ENCODE results near the gene ATXN8OS.

ATXN8OS gene

DNA sequence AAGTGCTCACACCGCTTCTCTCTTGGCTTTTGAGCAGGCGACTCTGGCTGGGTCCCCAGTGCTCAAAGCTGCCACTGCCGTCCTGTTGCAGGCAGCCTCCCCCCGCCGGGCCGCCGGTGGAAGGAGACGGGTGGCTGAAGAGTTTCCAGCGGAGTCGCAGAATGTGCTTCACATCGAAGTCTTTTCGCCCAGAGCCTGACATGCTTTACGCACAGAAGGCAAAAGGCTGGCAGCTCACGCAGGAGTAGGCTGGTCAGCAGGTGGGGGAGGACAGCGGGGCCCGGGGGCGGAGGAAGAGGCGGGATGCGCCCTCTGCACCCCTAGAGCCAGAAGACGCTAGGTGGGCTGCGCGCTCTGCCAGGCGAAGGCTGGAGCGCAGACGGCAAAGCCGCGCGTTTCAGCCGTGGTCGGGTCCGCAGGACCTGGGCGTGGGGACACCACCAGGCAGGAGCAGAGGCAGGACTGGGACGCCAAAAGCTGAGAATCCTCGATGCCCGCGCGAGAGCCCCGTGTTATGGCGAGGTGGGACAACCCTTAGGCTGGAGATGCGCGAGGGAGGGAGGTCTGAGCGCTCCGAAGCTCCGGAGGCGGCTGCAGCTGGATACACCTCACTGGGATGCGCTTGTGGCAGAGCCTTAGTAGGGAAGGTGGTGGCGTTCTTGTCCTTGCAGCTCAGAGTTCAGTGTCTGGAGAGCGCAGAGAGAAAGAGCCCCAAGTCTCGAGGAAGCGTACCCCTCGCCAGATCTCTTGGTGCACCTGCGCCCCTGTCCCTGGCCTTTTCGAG lies at the start of gene ATXN8OS:
Gene ATXN8OS, plus strand, starts transcription at position 329 of the 784 bp plus-strand sequence.
- Histone ChIP-seq H3K27ac (ENCODE audit: low read length) (no peak within 1 kb of the TSS), H3K4me3 (ENCODE audit: low read length in 2 of 2) (no peak within 1 kb of the TSS), H3K27me3 (ENCODE audit: control insufficient read depth in 1 of 2, insufficient read depth in 2 of 2, low read length in 2 of 2) (peaks cover 3 to 6% of the 10 kb centered on the region in 2 donors), H3K9me3 (ENCODE audit: control insufficient read depth in 2 of 2, low read length in 2 of 2) (no peaks in the 10 kb centered on the region), H3K9ac (ENCODE audit: low read length in 2 of 2) (no peak within 1 kb of the TSS), H3K36me3 (ENCODE audit: control insufficient read depth in 2 of 2, insufficient read depth in 2 of 2, low read length in 2 of 2) (no peaks in the 10 kb centered on the region), H3K4me1 (ENCODE audit: control insufficient read depth, insufficient read depth, low read length) (no peaks in the 10 kb centered on the region)

DNA sequence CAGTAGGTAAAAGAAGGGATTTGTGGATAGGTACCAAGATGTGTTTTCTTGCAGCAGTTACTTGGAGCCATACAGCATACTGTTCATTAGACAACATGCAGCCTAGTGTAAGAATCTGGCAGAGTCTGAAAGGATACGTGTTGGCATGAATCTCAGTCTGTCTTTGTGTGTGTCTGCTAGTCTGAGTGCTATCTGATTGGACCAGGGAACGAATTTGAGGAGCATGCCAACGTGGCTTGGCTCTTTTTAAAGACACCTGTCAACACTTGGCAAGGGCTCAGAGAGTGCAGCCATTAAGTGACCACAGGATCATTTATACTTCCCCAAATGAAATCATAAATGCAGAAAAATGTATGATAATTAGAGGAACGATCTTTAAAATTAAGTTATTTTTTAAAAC lies 27.6 kb upstream of the ATXN8OS start:
- Histone ChIP-seq H3K36me3 (ENCODE audit: control insufficient read depth in 2 of 2, insufficient read depth in 2 of 2, low read length in 2 of 2) (no peaks in the 10 kb centered on the region), H3K4me3 (ENCODE audit: low read length in 2 of 2) (no peak overlapping the region), H3K27me3 (ENCODE audit: control insufficient read depth in 1 of 2, insufficient read depth in 2 of 2, low read length in 2 of 2) (no peaks in the 10 kb centered on the region), H3K27ac (ENCODE audit: low read length) (no peak overlapping the region), H3K9me3 (ENCODE audit: control insufficient read depth in 2 of 2, low read length in 2 of 2) (peaks cover 0 to 2% of the 10 kb centered on the region in 2 donors), H3K9ac (ENCODE audit: low read length in 2 of 2) (no peak overlapping the region), H3K4me1 (ENCODE audit: control insufficient read depth, insufficient read depth, low read length) (no peaks in the 10 kb centered on the region)

DNA sequence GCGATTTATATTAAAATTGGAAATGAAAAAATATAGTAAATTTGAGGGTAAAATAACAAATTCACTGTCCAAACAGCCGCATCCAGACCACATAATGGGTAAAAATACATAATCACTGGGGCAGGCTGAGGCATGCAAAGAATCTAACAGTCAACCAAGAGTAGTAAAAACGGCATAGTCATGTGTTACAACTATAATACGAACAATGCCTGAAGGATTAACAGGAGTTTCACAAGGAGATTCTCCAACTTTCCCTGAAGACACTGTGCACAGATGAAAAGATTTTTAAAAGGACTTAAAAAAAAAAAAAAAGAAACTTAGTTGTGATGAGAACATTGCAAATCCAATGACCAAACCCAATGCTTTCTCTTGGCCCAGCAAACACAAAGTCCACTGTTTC lies 20.4 kb upstream of the ATXN8OS start:
- H3K9me3 ChIP-seq (ENCODE audit: control insufficient read depth in 2 of 2, low read length in 2 of 2) = no peaks in the 10 kb centered on the region
- no peak overlapping the region for H3K9ac ChIP-seq (ENCODE audit: low read length in 2 of 2)
- H3K4me1 ChIP-seq (ENCODE audit: control insufficient read depth, insufficient read depth, low read length) = no peaks in the 10 kb centered on the region

DNA sequence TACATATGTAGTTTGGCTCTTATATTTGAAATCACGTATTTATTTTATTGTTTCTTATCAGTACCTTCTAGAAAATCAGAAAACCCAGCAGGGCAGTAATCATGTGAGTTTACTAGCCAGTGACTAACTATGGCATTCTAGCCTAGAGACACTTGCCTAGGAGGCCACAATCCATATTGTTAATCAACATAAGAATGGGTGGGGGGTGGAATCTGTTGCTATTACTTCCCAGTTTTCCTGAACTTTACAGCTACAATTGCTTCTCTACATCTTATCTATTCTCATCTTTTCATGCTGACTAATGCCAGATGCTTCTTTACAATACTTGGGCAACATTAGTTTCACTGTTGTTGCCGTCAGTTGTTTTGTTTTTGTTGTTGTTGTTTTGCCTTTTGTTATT lies 18.7 kb upstream of the ATXN8OS start:
- no peak overlapping the region for H3K27ac ChIP-seq (ENCODE audit: low read length)
- no peaks in the 10 kb centered on the region for H3K9me3 ChIP-seq (ENCODE audit: control insufficient read depth in 2 of 2, low read length in 2 of 2)
- no peaks in the 10 kb centered on the region for H3K27me3 ChIP-seq (ENCODE audit: control insufficient read depth in 1 of 2, insufficient read depth in 2 of 2, low read length in 2 of 2)
- no peak overlapping the region for H3K9ac ChIP-seq (ENCODE audit: low read length in 2 of 2)
- no peaks in the 10 kb centered on the region for H3K4me1 ChIP-seq (ENCODE audit: control insufficient read depth, insufficient read depth, low read length)
- no peak overlapping the region for H3K4me3 ChIP-seq (ENCODE audit: low read length in 2 of 2)
- H3K36me3 ChIP-seq (ENCODE audit: control insufficient read depth in 2 of 2, insufficient read depth in 2 of 2, low read length in 2 of 2) = no peaks in the 10 kb centered on the region

More for the DNA sequence above, 20.4 kb upstream of the ATXN8OS start:
- Histone ChIP-seq H3K36me3 (ENCODE audit: control insufficient read depth in 2 of 2, insufficient read depth in 2 of 2, low read length in 2 of 2) (no peaks in the 10 kb centered on the region), H3K27ac (ENCODE audit: low read length) (no peak overlapping the region), H3K27me3 (ENCODE audit: control insufficient read depth in 1 of 2, insufficient read depth in 2 of 2, low read length in 2 of 2) (no peaks in the 10 kb centered on the region), H3K4me3 (ENCODE audit: low read length in 2 of 2) (no peak overlapping the region)

DNA sequence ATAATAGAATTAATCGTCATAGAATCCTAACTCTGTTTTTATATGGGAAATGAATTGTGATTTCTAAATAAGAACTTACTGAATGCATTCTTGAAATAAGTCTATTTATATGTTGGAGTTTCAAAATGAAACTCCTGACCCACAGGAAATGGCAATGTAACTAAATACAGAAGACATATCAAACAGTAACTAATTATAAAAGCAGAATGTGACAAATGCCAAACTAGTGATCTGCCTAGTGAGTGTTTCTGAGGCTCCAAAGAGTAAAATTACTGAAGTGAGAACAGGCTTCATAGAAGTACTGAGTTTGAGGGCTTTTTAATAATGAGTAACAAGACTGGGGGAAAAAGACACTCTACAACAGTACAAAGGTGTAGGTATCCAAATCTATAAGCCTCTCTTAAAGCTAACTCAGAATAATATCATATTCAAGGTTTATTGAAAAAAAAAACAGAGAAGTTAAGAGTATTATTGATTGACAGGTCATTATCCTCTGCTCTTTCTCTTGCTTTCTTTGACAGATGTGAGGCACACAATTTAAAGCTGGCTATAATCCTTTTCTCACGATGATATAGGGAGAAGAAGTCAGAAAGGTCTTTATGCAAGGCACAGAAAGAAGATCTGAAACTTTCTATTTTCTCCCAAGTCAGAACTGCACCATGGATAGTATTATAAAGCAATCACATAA lies 17.4 kb upstream of the ATXN8OS start:
- no peaks in the 10 kb centered on the region for H3K4me1 ChIP-seq (ENCODE audit: control insufficient read depth, insufficient read depth, low read length)
- H3K27ac ChIP-seq (ENCODE audit: low read length) = no peak overlapping the region
- no peak overlapping the region for H3K9ac ChIP-seq (ENCODE audit: low read length in 2 of 2)
- no peak overlapping the region for H3K4me3 ChIP-seq (ENCODE audit: low read length in 2 of 2)
- H3K9me3 ChIP-seq (ENCODE audit: control insufficient read depth in 2 of 2, low read length in 2 of 2) = no peaks in the 10 kb centered on the region
- H3K36me3 ChIP-seq (ENCODE audit: control insufficient read depth in 2 of 2, insufficient read depth in 2 of 2, low read length in 2 of 2) = no peaks in the 10 kb centered on the region
- H3K27me3 ChIP-seq (ENCODE audit: control insufficient read depth in 1 of 2, insufficient read depth in 2 of 2, low read length in 2 of 2) = no peaks in the 10 kb centered on the region

DNA sequence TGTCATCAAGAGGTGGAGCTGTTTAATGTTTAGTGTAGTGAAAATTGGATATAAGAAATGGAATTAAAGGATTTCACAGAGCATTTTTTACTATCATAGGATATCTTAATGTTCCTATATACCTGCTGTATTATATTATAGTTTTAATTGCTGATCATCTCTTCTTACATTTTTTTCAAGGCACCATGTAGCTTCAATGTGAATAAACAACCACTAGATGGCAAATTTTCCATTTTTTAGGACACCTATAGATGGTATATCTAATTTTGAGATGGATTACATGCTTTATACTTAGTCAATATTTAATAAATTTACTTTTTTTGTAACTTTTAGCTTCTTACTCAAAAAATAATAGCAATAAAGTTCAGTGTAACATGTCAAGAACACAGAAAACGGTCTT lies 9.0 kb upstream of the ATXN8OS start:
- H3K4me3 ChIP-seq (ENCODE audit: low read length in 2 of 2) = no peak overlapping the region
- H3K27me3 ChIP-seq (ENCODE audit: control insufficient read depth in 1 of 2, insufficient read depth in 2 of 2, low read length in 2 of 2) = no peaks in the 10 kb centered on the region
- H3K36me3 ChIP-seq (ENCODE audit: control insufficient read depth in 2 of 2, insufficient read depth in 2 of 2, low read length in 2 of 2) = no peaks in the 10 kb centered on the region

DNA sequence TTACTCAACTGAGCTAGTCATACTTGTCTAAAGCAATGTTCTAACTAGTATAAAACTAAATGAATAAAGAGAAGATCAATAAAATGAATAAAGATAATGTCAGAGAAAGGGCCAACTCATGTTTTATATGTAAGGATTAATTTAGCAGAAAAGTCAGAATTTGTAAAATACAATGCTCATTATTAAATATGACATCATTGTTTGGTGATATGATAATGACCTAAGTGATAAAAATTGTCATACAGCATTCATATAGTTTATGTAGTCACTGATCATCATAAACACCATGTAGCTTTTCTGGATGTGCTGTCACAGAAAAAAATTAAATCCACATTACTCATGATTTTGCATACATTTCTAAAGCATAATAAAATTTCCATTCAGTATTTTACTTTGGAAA lies 3.1 kb upstream of the ATXN8OS start:
- Histone ChIP-seq H3K27ac (ENCODE audit: low read length) (no peak overlapping the region), H3K36me3 (ENCODE audit: control insufficient read depth in 2 of 2, insufficient read depth in 2 of 2, low read length in 2 of 2) (no peaks in the 10 kb centered on the region), H3K9ac (ENCODE audit: low read length in 2 of 2) (no peak overlapping the region), H3K4me1 (ENCODE audit: control insufficient read depth, insufficient read depth, low read length) (no peaks in the 10 kb centered on the region), H3K27me3 (ENCODE audit: control insufficient read depth in 1 of 2, insufficient read depth in 2 of 2, low read length in 2 of 2) (peaks cover 3 to 6% of the 10 kb centered on the region in 2 donors), H3K9me3 (ENCODE audit: control insufficient read depth in 2 of 2, low read length in 2 of 2) (no peaks in the 10 kb centered on the region), H3K4me3 (ENCODE audit: low read length in 2 of 2) (no peak overlapping the region)

More for the DNA sequence above, 9.0 kb upstream of the ATXN8OS start:
- Histone ChIP-seq H3K4me1 (ENCODE audit: control insufficient read depth, insufficient read depth, low read length) (no peaks in the 10 kb centered on the region), H3K9ac (ENCODE audit: low read length in 2 of 2) (no peak overlapping the region), H3K9me3 (ENCODE audit: control insufficient read depth in 2 of 2, low read length in 2 of 2) (no peaks in the 10 kb centered on the region), H3K27ac (ENCODE audit: low read length) (no peak overlapping the region)

DNA sequence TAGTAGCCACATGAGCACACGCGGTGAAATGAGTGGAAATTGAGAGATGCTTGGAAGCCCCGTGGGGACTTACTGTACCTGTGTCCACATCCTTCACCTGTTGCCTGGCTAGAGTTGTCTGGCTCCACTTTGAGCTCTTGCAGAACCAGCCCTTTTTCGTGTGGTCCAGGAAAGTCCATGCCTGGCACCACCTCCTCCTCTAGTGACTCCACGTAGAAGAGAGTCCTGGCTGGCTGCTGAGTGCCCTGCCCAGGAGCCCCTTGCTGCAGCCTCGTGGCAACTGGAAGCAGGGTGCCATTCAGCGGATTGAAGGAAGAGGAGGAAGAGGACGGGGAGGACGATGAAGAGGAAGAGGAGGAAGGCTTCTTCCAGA lies 515 bp upstream of the ATXN8OS start:
- Histone ChIP-seq H3K4me1 (ENCODE audit: control insufficient read depth, insufficient read depth, low read length) (no peaks in the 10 kb centered on the region), H3K9ac (ENCODE audit: low read length in 2 of 2) (no peak overlapping the region), H3K4me3 (ENCODE audit: low read length in 2 of 2) (no peak overlapping the region), H3K27me3 (ENCODE audit: control insufficient read depth in 1 of 2, insufficient read depth in 2 of 2, low read length in 2 of 2) (peaks cover 3 to 6% of the 10 kb centered on the region in 2 donors), H3K9me3 (ENCODE audit: control insufficient read depth in 2 of 2, low read length in 2 of 2) (no peaks in the 10 kb centered on the region), H3K36me3 (ENCODE audit: control insufficient read depth in 2 of 2, insufficient read depth in 2 of 2, low read length in 2 of 2) (no peaks in the 10 kb centered on the region), H3K27ac (ENCODE audit: low read length) (no peak overlapping the region)

DNA sequence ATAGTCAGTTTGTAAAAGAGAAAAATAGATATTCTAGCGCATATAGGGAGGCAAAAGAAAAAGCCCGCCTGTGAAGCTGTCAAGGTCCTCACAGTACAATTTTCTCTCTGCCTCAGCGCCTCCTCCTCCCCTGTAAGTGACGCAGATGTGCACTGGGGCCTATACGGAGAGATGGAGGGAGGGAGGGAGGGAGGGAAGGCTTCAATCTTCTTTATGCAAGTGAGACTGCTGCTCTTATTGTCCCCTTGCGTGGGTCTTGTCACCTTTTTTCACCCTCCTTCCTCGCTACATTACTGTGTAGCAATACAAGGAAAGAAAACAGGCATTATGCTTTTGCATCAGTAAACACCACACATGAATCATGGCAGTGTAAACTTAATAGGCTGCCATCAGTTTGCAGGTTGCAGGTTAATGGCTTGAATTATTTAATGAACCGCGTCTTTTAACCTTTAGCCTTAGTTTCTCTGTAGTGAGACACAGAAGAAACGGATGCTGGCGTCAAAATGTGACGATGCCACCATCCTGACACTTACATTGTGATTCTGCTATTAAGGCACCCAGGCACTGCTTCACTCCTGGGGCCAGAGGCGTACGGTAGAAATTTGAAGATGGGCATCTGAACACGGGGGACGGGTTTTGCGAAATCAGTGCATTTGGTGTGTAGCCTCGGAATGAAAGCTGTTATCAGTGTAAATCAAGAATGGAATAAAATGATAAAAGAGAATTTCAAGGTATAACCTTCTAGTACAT lies 905 bp downstream of the ATXN8OS start, which contains the start of gene KLHL1:
Gene KLHL1, minus strand, starts transcription at position 97 of the 750 bp plus-strand sequence. CDS start 753 bp downstream, outside the sequence.
- Histone ChIP-seq H3K36me3 (ENCODE audit: control insufficient read depth in 2 of 2, insufficient read depth in 2 of 2, low read length in 2 of 2) (no peaks in the 10 kb centered on the region), H3K4me3 (ENCODE audit: low read length in 2 of 2) (no peak within 1 kb of the TSS), H3K27me3 (ENCODE audit: control insufficient read depth in 1 of 2, insufficient read depth in 2 of 2, low read length in 2 of 2) (peaks cover 3 to 6% of the 10 kb centered on the region in 2 donors), H3K9me3 (ENCODE audit: control insufficient read depth in 2 of 2, low read length in 2 of 2) (no peaks in the 10 kb centered on the region), H3K9ac (ENCODE audit: low read length in 2 of 2) (no peak within 1 kb of the TSS), H3K4me1 (ENCODE audit: control insufficient read depth, insufficient read depth, low read length) (no peaks in the 10 kb centered on the region), H3K27ac (ENCODE audit: low read length) (no peak within 1 kb of the TSS)

DNA sequence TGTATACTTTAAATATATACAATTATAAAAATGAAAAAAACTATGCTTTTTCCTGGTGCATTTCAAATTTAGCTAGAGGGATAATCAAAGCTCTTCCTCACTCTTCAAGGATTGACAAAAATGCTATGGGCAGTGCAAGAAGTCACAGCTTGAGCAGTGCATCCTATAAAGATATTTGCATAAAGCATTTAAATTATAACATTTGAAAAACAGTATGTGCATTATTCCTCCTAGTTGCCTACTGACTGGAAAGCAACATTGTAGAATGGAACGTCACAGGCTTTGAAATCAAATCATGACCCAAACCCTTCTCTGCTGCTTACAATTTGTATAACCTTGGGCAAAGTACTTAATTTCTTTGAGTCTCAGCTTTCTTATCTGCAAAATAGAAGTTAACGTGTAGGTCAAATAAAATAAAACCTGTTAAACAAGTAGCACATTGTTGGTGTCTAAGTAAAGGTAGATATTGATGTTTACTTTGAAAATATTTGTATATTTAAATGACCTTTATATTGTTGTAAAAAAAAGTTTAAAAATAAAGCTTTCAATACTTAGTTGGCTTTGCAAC lies 9.8 kb downstream of the ATXN8OS start:
- no peak overlapping the region for H3K27ac ChIP-seq (ENCODE audit: low read length)
- no peaks in the 10 kb centered on the region for H3K36me3 ChIP-seq (ENCODE audit: control insufficient read depth in 2 of 2, insufficient read depth in 2 of 2, low read length in 2 of 2)
- H3K9me3 ChIP-seq (ENCODE audit: control insufficient read depth in 2 of 2, low read length in 2 of 2) = no peaks in the 10 kb centered on the region
- H3K27me3 ChIP-seq (ENCODE audit: control insufficient read depth in 1 of 2, insufficient read depth in 2 of 2, low read length in 2 of 2) = no peaks in the 10 kb centered on the region
- no peaks in the 10 kb centered on the region for H3K4me1 ChIP-seq (ENCODE audit: control insufficient read depth, insufficient read depth, low read length)
- H3K4me3 ChIP-seq (ENCODE audit: low read length in 2 of 2) = no peak overlapping the region
- H3K9ac ChIP-seq (ENCODE audit: low read length in 2 of 2) = no peak overlapping the region
